Measurements from ENCODE around the gene RUSF1.

RUSF1 gene

DNA sequence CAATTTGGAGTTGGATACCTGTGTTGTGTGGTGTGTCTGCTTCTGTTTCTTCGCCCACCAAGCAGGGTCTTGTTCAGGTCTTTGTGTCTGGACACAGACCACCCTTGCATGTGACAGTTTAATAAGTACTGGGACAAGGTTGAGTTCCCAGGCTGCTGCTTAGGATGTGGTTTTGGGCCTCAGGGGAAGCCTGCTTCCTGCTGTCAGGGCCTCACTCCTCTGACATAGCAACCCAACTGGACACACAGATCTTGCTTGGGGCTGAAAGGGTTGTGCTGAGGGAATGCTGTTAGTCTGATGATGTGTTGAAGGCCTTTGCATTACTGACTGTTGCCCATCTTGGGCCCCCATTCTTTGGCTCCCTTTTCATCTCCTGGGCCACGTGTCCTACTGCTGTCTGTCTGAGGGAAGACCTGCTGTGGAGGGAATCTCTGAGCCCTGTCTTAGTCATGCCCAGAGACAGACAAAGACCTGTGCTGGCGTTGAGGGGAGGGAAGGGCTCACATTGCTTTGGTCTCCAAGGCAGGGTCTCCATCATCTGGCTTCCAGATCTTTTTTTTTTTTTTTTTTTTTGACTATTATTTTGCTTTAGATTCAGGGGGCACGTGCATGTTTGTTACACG, 40.9 kb downstream of the RUSF1 start:
- no peak for DNase-seq

GRCh38 chr16:31466381-31466841, 41.8 kb downstream of the RUSF1 start:
- DNase-seq, result no peak

- no peak for DNase-seq
Measured at GRCh38 chr16:31465788-31466370, 42.3 kb downstream of the RUSF1 start.

DNA sequence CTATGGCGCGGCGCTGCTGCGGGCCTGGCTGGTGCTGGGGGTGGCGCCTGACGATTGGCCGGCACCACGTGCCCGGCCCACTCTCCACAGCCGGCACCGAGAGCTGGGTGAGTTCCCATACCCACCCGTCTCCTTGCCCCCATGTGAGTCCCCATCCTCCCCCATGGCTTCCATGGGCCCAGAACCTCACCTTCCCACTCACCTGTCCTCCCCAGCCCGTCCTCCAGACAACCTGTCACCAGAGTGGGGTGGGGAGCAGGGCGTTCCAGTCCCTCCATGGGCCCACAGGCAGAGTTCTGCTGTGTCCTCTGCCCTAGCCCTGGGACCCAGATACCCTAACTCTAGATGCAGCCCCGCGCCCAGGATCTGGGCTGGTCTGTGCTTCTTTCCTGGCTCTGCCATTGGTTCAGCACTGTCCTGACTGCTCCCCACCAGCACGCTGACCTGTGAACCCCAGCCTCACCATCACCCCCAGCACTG, 43.4 kb downstream of the RUSF1 start:
- DNase-seq, result no peak

- no peak for DNase-seq
Measured at GRCh38 chr16:31464348-31464769, 43.8 kb downstream of the RUSF1 start.

DNA sequence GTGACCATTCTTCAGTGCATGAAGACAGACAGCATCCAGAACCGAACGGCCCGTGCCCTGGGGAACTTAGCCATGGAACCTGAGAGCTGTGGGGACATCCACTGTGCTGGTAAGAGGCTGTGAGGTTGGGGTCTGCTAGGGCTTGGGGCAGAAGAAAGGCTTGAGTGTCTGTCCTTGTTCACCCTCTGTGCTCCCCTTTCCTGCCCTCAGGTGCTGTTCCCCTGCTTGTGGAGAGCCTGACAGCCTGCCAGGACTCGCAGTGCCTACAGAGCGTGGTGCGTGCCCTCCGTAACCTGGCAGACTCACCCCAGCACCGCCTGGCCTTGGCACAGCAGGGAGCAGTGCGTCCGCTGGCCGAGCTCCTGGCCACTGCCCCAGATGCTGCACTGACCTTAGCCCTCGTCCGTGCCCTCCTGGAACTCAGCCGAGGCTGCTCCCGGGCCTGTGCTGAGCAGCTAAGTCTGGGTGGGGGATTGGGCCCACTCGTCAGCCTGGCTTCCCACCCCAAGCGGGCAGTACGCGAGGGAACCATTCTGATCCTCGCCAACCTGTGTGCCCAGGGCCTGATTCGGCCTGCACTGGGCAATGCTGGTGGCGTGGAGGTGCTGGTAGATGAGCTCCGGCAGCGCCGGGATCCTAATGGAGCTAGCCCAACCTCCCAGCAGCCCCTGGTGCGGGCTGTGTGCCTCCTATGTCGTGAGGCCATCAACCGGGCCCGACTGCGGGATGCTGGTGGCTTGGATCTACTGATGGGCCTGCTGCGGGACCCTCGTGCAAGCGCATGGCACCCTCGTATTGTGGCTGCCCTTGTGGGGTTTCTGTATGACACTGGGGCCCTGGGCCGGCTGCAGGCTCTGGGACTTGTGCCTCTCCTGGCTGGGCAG, 46.0 kb downstream of the RUSF1 start:
- DNase-seq, result no peak

DNA sequence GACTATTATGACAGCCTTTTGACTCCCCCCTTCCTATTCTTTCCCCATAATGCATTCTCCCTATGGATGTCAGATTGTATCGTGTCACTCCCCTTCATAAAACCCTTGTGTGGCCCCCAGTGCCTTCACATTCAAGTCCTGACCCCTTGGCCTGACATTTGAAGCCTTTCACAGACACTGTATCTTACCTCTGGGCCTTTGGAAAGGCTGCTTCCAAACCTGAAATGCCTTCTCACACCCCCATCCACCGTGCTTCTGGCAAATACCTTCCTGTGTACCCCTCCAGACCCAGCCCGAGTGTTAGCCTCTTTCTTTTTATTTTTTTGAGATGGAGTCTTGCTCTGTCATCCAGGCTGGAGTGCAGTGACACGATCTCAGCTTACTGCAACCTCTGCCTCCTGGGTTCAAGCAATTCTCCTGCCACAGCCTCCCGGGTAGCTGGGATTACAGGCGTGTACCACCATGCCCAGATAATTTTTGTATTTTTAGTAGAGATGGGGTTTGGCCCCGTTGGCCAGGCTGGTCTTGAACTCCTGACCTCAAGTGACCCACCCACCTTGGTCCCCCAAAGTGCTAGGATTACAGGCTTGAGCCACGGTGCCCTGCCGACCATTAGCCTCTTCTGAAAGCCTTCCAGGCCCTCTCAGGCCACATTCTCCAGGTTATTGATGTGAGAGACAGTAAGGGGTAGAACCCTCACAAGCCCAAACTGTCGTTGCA, 46.8 kb downstream of the RUSF1 start:
- DNase-seq, result no peak

DNA sequence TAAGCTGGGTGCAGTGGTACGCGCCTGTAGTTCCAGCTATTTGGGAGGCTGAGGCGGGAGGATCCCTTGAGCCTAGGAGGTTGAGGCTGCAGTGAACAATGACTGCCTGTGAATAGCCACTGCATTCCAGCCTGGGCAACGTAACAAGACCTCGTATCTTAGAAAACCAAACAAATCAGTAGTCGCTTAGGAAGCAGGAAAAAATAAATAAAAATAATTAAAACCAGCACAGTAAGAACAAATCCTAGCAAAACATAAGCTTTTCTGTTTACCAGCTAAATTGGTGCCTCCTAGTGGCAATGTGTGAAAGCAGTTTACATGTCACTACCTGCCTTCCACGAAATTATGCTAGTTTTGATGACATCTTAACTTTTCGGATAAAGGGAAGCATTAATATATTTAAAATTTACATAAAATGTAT, 47.6 kb downstream of the RUSF1 start:
- no peak for DNase-seq

- DNase-seq, result peak; percentile 100
Measured at GRCh38 chr16:31459687-31460581, 48.3 kb downstream of the RUSF1 start.

DNA sequence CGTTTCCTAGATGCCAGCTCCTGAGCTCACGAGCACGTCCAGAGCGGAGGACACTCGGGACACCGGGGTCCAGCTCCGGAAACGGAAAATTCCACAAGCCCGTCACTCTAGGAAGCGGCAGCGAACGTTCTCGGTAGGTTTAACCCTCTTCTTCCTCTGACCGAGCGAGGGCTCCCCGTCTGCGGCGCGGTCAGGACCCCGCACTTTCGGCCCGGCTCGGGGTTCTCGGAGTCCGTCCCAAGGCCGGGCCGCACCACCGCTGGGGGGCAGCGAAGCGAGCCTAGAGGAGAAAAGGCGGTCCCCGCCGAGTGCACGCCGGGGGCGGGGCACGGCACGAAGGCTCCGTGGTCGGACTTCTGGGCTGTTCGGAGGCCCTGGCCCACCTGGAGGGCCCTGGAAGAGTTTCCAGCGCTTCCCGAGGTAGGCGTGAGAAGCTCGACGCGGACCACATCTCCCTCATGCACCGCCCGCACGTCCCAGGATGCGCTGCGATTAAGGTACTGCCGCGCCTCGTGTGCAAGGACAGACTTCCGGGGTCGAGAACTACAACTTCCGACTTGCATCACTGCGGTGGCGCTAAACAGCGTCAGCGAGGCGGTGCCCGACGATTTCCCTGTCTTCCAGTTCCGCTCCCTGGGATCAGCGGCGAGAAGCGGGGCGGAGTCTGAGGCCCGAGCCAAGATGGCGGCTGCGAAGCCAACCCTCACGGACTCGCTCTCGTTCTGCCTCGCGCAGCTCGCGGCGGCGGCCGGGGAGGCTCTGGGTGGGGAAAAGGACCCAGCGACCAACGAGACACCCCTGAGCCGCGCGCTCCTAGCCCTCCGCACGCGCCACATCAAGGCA, 49.1 kb downstream of the RUSF1 start, which contains the start of gene ARMC5:
Gene ARMC5 (plus strand): TSS at position 658 of the 843 bp plus-strand sequence. CDS start 24 bp downstream, at position 682.
- peak; percentile 95 for DNase-seq

DNA sequence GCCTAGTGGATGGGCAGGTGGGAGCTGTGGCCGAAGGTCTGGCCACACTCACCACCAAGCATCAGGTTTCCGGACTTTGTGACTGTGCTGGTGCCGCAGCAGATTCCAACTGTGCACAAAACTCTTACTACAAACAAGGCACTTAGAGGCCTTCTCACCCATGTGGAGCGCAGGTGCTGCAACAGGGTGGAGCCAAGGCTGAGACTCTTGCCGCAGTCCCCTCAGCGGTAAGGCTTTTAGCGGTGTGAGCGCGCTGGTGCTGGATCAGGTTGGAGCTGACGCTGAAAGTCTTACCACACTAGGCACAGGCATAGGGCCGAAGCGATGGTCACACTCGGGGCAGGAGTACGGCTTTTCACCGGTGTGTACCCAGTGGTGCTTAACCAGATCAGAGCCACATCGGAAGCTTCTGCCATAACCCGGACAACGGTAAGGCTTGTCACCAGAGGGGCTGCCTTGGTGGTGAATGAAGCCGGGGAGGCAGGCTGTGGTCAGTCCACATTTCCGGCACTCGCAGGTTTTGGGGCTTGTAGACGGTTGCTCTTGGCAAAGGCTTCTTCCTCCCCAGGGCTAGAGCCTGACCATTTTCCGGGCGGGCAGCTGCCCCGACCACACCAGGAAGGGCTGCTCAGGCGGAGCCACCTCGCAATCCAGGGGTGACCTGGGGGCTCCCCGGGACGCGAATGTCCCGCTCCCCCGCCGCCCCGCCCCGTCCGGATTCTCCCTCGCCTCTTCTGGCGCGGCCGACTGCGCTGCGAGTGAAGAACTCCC, 49.9 kb downstream of the RUSF1 start:
- DNase-seq, result peak; percentile 39

- no peak for DNase-seq
Measured at GRCh38 chr16:31456988-31457360, 51.2 kb downstream of the RUSF1 start.

GRCh38 chr16:31455601-31456314, 52.4 kb downstream of the RUSF1 start:
- DNase-seq, result no peak

DNA sequence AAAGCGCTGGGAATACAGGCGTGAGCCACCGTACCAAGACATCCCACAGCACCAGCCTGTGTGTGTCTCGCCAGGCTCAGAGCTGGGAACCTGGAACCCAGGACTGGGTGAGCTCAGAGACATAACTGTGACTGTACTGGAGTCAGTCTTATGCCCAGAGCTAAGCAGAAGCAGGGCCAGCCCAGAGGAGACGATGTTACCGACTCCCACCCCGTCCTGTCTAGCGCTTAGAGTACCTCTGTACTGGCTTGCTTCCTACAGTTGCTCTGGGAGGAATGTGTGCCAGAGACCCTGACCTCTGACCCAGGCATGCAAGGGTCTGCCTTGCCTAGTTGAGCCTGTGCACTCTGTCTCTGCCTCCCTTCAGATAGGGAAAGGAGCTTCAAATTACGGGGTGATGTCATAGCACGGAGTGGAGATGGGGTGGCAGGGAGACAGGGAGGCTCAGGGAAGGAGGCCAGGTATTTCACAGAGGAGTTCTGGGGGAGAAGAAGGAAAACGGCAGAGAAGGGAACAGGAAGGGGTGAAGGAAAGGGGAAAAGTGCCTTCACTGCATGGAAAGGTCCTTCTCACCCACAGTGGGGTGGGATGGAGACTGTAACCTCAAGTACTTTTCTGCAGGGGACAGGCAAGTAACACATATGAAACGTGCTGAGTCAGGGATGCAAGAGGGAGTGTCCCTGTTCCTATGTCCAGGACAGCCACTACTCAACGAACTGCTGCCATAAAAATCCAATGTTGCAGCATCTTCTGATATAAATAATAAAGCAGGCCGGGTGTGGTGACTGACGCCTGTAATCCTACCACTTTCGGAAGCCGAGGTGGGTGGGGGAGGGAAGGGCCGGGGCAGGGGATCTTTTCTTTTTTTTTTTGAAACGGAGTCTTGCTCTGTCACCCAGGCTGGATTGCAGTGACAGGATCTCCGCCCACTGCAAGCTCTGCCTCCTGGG, 54.7 kb downstream of the RUSF1 start:
- DNase-seq, result no peak

DNA sequence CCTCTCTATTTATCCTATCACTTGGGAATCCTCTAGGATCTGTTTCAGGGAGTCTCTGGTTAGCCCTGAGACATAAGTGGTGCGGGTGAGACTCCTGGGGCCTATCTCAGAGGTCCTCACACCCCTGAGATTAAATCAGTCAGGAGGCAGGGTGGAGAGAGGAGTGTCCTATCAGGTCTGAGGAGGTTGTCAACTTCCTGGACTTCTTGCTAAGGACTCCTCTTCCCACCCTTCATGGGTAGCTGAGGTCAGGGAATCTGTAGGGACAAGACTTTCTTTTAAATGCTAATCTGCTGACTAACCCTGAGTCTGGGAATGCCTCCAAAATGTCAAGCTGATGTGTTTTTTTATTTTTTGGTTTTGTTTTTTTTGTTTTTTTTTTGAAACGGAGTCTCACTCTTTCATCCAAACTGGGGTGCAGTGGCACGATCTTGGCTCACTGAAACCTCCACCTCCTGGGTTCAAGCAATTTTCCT, 55.5 kb downstream of the RUSF1 start:
- DNase-seq, result no peak

DNA sequence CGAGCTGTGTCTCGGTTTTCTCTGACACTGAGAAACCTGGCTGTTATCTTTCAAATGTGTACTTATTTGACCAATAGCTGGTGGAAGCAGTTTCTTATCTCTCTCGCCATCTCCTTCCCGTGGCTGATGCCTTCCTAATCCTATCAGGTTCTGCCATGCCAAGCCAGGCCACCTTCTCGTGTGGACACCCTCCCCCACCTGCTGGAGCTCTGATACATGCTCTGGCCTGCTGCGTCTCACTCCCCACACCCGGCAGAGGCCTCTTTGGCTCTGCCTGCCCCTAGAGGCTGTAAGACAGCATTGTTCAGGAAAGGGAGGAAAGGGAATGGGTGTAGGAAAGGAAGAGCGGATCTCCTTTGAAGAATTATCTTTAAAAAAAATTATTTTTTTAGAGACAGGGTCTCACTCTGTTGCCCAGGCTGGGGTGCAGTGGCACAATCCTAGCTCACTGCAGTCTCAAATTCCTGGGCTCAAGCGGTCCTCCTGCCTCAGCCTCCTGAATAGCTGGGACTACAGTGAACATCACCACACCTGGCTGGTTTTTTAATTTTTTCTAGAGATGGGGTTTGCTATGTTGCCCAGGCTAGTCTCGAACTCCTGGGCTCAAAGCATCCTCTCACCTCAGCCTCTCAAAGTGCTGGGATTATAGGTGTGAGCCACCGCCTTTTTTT, 56.4 kb downstream of the RUSF1 start:
- DNase-seq, result no peak

GRCh38 chr16:31451201-31451600, 57.0 kb downstream of the RUSF1 start:
- no peak for DNase-seq

Measured in activated CD4-positive, alpha-beta T cell treated with anti-CD3 and anti-CD28 coated beads for 1 hour (primary cell).